GM12891 (cell line): ENCODE results near the gene MALAT1.

Experiments
- POLR2A ChIP-seq: IDR thresholded peaks from 2 replicates; pipeline ENCODE4 v1.6.1; 2011; ENCODE audit warnings: low read depth, low read length, control low read depth
- POU2F2 ChIP-seq: IDR thresholded peaks from 2 replicates; pipeline ENCODE4 v1.6.1; 2011; ENCODE audit warnings: low read depth, mild to moderate bottlenecking, control low read depth, low read length, moderate library complexity
- SPI1 ChIP-seq: IDR thresholded peaks from 2 replicates; pipeline ENCODE4 v1.6.1; 2011; ENCODE audit warnings: low read depth, low read length, control low read depth

DNA sequence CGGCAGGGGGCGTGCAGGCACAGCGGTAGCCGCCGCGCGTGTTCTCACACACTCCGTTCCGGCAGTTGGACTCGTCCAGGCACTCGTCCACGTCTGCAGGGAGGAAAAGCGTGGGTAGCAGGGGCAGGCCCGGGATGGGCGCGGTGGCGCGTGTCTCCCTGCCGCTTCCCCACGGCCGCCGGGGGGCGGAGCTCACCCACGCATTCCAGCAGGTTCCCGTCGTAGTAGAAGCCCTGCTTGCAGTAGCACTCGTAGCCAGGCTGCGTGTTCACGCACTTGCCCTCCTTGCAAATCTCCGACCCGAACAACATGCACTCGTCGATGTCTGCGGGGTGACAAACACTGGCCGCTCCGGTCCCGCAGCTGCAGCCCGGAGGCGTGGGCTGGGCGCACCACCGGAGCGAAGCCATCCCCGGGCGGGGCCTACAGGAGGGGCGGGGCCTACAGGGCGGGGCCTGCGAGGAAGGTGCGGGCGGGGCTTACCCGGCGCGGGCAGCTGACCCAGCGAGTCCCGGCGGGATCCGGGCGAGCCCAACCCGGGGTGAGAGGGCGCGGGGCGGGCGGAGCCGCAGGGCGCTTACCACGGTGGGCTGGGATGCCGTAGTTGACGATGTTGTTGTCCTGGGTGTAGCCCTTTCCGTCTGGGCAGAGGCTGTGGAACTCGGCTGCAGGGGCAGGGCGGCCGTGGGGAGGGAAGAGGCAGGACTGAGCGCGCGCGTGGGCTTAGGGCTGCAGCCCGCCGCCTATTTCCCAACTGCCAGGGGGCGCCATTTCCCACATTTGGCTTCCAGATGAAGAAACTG is 41.6 kb downstream of the MALAT1 start:
- TF ChIP-seq POLR2A (no peak), POU2F2 (no peak), SPI1 (no peak)
